ENCODE measurements around the gene ALOX5AP.
A peak's percentile ranks its signal among the peaks of the same experiment; 100 is the strongest.
"Not testable (repeated sequence)": the region's sequence is repeated elsewhere in the genome, so short reads cannot be mapped to it uniquely, and the experiment has no call there.

ALOX5AP gene

DNA sequence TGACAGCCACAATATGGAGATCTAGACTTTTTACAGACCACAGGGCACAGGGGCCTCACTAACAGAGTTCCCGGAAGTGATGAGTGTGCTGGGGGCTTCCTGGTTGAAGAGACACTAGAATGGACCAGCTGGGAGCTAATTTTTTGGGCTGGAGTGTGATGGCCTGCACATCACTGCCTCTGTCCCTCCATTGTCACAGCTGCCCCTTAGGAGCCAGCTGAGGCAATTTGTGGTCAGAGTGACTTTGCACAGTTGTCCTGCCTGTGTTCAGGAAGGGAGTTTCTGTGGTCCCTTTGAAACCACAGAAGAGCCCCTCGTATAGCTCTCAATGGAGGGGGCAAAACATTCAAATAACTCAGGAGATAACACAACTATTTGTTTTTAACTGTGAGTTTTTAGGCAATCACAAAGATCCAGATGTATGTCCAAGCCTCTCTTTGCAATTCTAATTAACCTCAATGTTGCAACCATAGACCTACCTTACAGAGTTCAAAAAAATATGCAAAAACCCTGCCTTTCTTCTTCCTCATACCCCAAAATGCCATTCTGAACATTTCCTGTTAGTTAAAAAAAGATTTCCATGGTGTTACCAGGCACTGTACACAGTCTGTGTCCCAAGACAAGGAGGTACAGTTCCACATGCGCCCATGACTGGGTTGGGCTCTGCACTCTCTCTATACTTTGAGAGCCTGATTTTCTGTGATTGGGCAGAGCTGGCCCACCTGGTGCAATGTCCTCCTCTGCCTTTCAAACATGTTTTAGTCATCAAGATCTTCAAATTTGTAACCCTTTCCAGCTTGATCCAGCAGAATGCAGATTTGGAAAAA lies 2.4 kb downstream of the ALOX5AP start:
- DNase-seq (ENCODE audit: low spot score) = no peak

GRCh38 chr13:30738526-30739236 lies 3.3 kb downstream of the ALOX5AP start:
- no peak for DNase-seq (ENCODE audit: low spot score)

GRCh38 chr13:30739237-30739528 lies 3.8 kb downstream of the ALOX5AP start:
- DNase-seq (ENCODE audit: low spot score) = no peak

GRCh38 chr13:30739761-30740642 lies 4.7 kb downstream of the ALOX5AP start:
- no peak for DNase-seq (ENCODE audit: low spot score)

DNA sequence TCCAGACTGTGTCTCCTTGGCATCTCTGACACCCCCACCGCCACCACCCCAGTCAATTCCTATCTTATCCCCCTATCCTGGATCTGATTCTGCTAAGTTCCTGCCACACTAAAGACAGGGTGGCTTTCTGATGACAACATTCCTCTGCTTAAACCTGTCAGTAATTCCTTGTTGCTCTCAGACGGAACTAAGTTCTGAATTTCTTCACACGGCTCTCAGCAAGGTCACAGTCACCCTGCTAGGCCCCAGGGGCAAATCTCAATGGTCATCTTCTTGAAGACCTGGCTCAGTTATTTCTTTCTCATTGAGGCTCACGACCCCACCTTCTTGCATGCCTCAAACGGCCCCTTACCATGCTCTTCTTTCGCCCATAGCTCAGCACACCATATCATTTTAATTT lies 7.6 kb downstream of the ALOX5AP start:
- DNase-seq (ENCODE audit: low spot score) = no peak

GRCh38 chr13:30743319-30744055 lies 8.1 kb downstream of the ALOX5AP start:
- no peak for DNase-seq (ENCODE audit: low spot score)

DNA sequence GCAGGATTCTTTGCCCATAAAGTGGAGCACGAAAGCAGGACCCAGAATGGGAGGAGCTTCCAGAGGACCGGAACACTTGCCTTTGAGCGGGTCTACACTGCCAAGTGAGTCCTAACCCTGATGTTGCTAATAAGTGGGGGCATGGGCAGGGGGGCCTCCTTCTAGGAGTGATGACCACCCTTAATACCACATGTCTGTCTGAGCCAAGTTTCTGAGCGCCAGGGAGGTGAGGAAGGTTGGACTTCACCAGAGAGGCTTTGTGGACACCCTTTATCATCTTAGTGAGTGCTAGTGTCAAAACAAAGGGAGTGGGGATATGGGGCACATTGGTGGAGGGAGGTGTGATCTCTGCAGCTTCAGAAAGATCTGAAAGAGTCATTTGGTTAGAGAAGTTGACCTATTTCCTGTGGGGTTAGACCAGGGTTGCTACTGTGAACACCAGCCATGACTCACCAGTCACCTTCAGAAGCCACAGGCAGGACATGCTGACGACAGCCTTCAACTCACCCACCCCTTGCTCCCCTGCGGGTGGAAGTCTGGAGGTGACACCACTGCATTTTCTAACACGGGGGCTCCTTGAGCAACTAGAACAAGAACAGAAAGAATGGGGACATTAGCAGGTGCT lies 8.8 kb downstream of the ALOX5AP start:
- no peak for DNase-seq (ENCODE audit: low spot score)

GRCh38 chr13:30744681-30745077 lies 9.3 kb downstream of the ALOX5AP start:
- no peak for DNase-seq (ENCODE audit: low spot score)

DNA sequence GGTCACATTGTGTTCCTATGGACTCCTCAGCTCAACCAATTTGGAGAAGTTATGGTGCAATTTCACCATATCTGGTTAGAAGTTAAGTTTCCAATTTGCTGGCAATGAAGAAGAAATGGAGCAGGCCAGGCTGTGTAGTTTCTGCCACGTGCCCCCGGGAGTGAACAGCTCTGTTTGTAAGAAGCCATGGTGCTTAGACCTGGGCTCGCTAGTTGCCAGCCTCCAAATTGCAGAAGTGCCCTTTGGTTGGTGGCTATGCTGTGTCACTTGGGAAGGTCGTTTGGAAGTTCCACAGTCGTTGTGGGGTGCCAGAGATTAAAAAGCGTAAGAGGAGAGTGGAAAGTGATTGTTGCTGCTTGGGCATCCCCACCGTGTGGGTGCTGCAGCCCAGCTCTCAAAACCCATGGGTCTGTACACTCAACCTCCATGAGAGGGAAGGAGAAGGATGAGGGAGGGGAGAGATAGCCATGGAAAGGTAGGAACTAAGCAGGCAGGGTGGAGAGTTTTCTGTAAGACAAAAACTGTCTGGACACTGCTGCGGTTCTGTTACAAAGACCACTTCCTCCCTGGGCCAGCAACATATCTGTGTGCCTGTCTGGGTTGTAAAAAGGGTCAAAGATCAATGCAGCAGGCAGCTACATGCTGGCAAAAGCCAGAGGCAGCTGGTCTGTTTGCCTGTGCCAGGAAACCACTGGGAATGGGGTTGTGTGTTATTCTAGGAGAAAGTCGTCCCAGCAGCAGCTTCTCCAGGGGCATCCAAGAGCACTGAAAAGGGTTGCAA lies 10.8 kb downstream of the ALOX5AP start:
- peak; percentile 23 for DNase-seq (ENCODE audit: low spot score)

DNA sequence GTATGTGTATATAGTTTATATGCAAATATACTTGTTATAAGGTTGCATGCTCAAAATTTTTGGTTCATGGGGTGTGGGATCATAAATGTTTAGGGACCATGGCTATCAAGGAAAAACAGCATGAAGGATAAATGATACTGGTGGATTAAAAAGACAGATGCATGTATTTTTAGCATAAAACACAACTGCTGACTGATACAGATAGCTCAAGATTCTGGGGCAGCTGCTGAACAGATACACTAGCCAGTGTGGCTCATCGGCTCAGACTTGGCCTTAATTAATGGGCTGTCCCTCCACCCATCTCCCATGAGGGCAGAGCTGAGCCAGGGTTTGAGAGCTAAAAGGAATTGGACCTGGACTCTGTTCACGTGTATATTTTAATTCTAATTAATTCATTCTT lies 11.4 kb downstream of the ALOX5AP start:
- DNase-seq (ENCODE audit: low spot score) = no peak

DNA sequence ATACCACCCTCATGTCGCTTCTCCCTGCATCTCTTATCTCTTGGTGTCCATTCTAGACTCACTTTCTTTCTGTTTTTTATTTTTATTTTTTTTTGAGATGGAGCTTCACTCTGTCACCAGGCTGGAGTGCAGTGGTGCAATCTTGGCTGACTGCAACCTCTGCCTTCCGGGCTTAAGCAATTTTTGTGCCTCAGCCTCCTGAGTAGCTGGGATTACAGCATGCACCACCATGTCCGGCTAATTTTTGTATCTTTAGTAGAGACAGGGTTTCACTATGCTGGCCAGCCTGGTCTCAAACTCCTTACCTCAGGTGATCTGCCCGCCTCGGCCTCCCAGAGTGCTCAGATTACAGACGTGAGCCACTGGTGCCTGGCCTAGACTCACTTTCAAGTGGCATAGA lies 12.5 kb downstream of the ALOX5AP start:
- not testable (repeated sequence) for DNase-seq (ENCODE audit: low spot score)

DNA sequence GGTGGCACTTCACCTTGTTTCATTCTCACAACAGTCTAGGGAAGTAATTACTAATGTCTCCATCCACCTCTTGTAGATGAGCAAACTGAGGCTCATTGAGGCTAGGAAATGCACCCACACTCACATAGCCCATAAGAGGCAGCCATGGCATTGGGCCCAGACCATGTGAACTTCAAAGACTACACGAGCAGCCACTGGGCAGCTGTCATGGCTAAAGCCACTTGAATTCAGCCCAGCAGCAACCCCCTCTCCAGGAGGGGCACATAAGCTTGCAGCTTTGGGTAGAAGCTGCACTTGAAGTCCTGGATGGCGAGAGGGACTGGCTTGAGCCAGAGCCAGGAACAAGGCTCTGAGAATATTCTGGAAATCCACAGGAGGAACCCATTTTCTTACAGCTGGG lies 13.4 kb downstream of the ALOX5AP start:
- no peak for DNase-seq (ENCODE audit: low spot score)

GRCh38 chr13:30750036-30750435 lies 14.7 kb downstream of the ALOX5AP start:
- DNase-seq (ENCODE audit: low spot score) = no peak

- no peak for DNase-seq (ENCODE audit: low spot score)
Measured at GRCh38 chr13:30751183-30751933, 16.0 kb downstream of the ALOX5AP start.

- DNase-seq (ENCODE audit: low spot score) = no peak
Measured at GRCh38 chr13:30752201-30752797, 17.0 kb downstream of the ALOX5AP start.

- DNase-seq (ENCODE audit: low spot score) = no peak
Measured at GRCh38 chr13:30753030-30753616, 17.8 kb downstream of the ALOX5AP start.

DNA sequence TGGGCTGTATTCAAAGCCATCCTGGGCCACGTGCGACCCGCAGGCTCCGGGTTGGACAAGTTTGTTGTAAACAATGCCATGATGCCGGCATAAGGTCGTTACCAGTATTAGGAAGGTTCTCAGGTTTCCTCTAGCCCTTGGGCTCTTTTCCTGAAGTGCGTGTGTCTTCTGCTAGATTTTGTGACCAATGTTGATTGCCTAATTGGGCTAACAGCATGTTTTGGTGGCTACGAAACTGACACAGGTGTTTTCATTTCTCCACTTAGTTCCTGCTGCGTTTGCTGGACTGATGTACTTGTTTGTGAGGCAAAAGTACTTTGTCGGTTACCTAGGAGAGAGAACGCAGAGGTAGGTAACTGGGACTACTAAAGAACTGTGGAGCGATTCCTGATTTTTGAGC lies 20.3 kb downstream of the ALOX5AP start:
- DNase-seq (ENCODE audit: low spot score) = no peak

DNA sequence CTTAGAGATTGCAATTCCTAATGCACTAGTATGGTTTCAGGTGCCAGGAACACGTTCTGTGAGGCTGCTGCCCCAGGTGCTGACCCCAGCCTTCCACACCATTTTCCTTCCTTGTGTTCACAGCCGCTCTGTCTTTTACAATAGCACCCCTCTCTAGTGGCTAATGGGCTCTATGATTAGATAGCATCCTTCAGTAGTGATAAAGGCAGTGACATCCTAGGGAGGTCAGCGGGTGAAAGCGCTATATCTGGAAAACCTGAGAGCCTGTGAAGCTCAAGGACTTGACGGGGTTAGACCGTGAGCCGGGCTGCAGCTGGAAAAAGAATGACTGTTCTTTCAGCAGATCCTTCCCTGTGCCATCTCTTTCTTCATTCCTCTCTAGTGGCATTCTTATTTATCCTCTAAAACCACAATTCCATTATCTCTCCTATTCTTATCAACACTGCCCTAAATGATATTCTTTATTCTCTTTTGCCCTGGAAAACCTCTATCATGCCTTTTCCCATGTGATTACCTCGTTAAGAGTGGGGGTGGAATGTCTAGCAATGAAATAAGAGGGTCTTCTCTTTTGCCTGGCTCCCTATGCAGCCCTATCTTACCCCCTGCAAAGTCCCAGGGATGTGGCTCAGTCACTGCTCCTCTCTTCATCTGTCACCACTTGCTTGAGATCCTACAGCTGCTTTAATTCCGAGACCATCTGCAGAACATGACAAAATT lies 21.8 kb downstream of the ALOX5AP start:
- DNase-seq (ENCODE audit: low spot score) = no peak

- no peak for DNase-seq (ENCODE audit: low spot score)
Measured at GRCh38 chr13:30759748-30760147, 24.4 kb downstream of the ALOX5AP start.
